Renal cortex interstitium (tissue), 11 donors: ENCODE data around the gene MIS12. TPM values are rescaled to one million over a fixed set of nuclear protein-coding genes. Genes with fewer than 3 reads are reported as not detected.

ENCODE experiments used
- DNase-seq, 11 donors: peaks; one replicate each; pipeline ENCODE4 v3.0.0-alpha.2; 2013; ENCODE audit warnings: low read depth in 9 of 11, low spot score in 4 of 11; ENCODE audit errors: extremely low read depth in 1 of 11
- polyA plus RNA-seq, 3 donors: library from polyadenylated mRNA; unstranded; fragments of 120-200 nt; gene quantifications; one replicate each; pipeline ENCODE4 v1.2.1, GENCODE V29; 2013; ENCODE audit not compliant: insufficient read length in 3 of 3

The MIS12 gene
- polyA plus RNA-seq, 3 donors, result 36.7 to 43.6 (median 43.5) TPM

- DNase-seq, result peak; percentile 63 to 90 (median 85)
Observed at GRCh38 chr17:5526821-5527598, 40.6 kb downstream of the MIS12 start.

GRCh38 chr17:5527601-5528250, 41.4 kb downstream of the MIS12 start:
- peak in 1 of 11 donors; percentile 8 for DNase-seq

DNA sequence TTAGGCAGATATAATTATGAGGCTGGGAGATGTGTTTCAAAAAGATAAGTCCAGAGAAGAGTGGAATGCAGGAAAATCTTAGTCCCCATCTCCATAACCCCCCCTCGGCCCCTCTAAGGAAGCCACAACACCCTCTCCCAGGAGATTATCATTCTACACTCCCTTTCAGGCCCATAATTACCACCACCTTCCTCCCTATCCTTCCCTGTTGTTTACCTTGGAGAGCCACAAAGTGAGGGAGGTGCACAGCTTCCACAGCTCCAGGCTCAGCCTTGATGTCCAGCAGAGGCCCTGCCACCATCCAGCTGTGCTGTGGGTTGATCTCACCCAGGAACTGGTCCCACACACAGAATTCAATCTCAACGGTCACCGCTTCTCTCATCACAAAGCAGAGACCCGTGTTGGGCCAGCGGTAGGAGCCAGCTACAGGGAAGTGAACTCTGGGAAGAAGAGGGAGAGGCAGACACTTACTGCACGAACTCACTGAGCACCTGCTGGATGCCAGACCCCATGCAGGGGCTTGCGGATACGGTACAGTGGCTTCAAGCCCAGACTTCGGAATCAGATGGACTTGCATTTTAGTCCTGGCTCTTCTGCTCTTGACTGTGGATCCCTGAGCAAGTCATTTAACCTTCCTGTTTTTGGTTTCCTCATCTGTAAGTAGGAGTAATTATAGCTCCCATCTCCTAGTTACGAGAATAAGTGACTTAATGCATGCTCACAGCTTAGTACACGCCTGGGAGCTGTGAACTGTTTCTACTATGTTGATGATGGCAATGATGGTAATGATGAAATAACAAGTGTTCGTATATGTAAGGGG, 44.1 kb downstream of the MIS12 start:
- no peak for DNase-seq

GRCh38 chr17:5531085-5531418, 44.7 kb downstream of the MIS12 start:
- no peak for DNase-seq

DNA sequence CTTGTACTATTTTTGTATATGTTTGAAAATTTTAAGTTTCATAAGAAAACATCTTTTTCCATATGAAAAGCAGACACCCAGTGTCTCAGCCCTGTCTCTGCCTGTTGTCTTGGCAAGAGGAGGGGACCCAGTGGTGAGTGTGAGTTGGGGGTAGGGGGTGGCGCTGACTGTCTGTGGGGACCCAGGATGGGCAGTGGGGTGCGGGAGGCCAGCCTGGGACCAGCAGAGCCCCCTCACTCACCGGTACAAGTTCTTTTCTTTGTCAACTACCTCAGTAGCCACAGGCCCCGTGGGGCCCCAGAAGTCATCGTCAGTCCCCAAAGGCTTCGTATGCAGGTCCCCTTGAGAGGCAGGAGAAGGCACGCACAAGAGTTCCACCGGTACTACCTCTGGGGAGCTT, 46.2 kb downstream of the MIS12 start:
- DNase-seq, result no peak

- peak in 1 of 11 donors; percentile 15 for DNase-seq
Observed at GRCh38 chr17:5533486-5534315, 47.3 kb downstream of the MIS12 start.

DNA sequence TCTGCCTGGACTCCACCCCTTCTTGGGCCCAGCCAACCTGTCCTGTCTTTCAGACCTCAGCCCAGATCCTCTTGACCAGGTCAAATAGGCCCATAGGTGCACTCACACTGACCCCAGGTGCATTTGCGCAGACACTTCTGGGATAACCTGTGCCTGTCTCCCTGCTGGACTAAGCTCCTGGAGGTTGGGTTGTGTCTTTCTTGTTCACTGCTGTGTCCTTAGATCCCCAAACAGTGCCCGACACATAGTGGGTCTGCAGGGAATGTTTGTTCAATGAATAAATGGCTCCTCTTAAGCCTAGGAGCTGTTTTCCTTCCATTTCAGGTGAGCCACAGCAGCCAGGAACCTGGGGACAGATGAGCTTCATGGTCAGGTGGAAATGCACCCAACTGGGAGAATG, 49.1 kb downstream of the MIS12 start:
- DNase-seq, result no peak

DNA sequence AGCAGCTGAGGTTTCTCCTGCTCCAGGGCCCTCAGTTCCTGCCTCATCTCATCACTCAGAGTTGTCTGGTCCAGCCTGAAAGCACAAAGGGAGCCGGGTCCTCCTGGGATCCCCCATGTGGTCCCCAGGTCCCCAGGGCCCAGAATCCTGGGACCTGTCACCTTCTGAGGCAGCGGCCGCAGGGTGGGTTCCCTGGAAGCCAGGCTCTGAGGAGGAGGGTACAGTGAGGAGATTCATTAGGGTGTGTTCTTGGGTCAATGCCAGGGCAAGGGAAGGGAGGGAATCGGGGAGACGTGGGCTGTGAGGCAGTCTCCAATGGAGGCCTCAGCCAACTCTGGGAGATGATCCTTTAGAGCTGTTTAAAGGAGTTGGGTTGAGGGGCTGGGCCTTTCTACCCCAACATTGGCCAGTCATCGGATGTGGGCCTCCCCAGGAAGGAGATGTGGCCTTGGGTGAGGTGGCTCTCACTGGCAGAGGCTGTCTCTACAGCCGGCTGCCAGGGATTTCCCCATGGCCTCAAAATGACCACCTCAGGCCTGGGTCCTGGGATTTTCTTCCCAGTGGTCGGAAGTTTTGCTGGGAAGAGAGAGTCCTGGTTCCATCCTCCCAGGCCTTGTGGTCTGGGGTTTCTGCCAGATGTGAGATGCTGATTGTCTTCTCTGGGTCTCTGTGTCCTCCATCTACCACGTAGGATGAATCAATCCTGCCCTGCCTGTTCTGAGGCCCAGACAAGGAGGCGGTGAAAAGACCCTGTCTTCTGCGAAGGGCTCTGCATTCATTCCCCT, 50.7 kb downstream of the MIS12 start:
- DNase-seq, result no peak

- DNase-seq, result no peak
Observed at GRCh38 chr17:5539286-5539685, 52.9 kb downstream of the MIS12 start.

- DNase-seq, result no peak
Observed at GRCh38 chr17:5540321-5540720, 54.0 kb downstream of the MIS12 start.

Other genes with a start within 250 kb of the MIS12 start
- 10 to 100 TPM; 58.2 to 60.6 (median 59.9) TPM for gene RABEP1, start 204.3 kb upstream of the MIS12 start, polyA plus RNA-seq
- gene NUP88, start 66.9 kb upstream of the MIS12 start, polyA plus RNA-seq, result 10 to 100 TPM; 66.3 to 77.4 (median 74.0) TPM
- 10 to 100 TPM; 64.0 to 86.9 (median 64.2) TPM for gene RPAIN, start 66.4 kb upstream of the MIS12 start, polyA plus RNA-seq
- gene C1QBP, start 47.4 kb upstream of the MIS12 start, polyA plus RNA-seq, result 100 to 1,000 TPM; 139 to 166 (median 157) TPM
- gene DHX33, start 17.6 kb upstream of the MIS12 start, polyA plus RNA-seq, result 10 to 100 TPM; 17.6 to 21.2 (median 20.1) TPM
- gene DERL2, start 388 bp upstream of the MIS12 start, polyA plus RNA-seq, result 10 to 100 TPM; 80.0 to 87.4 (median 85.0) TPM
- gene NLRP1, start 97.9 kb downstream of the MIS12 start, polyA plus RNA-seq, result 10 to 100 TPM; 39.9 to 62.1 (median 49.1) TPM